GOT3 (cell line): ENCODE data around the gene KLHL7.
"Not testable (repeated sequence)": the region's sequence is repeated elsewhere in the genome, so short reads cannot be mapped to it uniquely, and the experiment has no call there.

ENCODE experiments used
- DNase-seq: peaks from one replicate; lab custom pipeline; 2025; ENCODE audit warnings: mixed read lengths; lab: John Stamatoyannopoulos, UW

The KLHL7 gene

DNA sequence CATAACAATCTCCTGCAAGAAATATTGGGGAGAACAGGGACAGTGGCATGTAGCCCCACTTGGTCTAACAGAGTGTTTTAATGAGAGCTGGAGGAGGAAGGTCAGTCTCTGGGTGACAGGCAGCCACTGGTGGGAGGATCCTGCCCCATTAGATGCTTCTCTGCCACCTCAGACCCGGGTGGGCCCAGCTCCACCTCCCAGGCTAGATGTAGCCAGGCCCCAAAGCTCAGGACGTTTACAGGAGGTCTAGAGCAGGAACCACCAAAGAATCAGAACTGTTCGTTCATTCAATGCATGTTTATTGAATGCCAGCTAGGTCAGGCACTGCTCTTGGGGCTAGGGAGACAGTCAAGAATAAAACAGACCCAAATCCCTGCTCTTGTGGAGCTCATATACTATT is 112.6 kb downstream of the KLHL7 start:
- DNase-seq, result no peak

DNA sequence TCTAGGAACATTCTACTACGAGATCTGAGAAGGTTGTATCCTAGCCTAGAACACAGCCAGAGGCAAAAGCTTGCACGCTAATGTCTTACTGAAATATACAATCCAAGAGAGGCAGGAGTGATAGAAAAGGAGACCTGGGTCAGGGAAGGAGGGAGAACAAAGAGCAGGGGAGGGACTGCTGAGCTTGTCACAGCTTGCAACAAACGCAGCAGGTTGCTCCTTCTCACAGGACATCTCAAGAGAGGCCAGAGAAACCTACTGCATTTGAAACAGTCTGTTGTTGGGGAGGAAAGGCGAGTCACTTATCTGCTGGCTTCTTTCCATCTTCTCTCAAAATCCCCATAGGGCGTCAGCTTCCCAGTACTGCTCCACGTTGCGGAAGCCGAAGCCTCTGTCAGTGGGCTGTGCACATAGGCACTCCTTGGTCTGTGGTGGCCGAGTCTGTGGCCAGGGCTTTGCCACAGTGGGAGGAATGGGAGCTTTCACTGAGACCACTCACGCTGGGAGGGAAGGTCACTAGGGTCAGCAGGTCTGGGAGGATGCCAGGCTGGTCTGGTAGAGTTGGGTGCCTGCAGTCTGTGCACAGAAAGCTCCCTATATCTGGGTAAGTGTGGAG is 115.2 kb downstream of the KLHL7 start:
- DNase-seq, result no peak

DNA sequence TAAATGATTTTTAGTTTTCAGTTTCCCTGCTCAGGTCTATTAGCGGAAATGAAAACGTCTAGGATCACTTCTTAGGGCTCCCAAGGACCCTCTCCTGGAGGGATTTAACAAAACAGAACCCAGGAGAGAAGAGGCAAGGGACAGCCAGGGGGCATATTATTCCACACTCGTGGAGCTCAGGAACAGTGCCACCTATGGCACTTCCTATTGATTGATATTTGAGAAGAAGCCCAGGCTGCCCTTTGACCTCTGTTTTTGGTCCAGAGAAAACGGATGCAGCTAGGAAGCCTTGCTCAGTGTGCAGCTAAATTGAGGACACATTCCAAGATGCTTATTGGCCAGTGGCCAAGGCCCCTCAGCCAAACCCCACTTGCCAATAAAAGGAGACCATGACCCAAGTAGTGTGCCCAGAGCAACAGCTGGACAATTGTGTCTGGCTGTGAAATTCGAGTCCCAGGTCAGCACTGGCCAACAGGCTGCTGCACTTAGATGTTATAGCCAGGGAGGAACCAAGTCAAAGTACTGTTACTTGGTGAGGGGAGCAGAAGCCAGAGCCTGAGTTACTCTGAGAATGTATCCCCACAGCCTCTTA is 117.0 kb downstream of the KLHL7 start:
- DNase-seq, result no peak

DNA sequence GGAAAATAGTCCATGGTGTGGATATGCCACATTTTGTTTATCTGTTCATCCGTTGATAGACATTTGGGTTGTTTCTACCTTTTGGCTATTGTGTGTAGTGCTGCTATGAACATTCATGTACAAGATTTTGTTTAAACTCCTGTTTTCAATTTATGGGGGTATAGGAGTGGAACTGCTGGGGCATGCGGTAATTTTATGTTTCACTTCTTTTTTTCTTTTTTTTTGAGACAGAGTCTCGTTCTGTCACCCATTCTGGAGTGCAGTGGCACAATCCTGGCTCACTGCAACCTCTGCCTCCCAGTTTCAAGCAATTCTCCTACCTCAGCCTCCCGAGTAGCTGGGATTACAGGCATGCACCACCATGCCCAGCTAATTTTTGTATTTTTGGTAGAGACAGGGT is 118.8 kb downstream of the KLHL7 start:
- DNase-seq, result not testable (repeated sequence)

DNA sequence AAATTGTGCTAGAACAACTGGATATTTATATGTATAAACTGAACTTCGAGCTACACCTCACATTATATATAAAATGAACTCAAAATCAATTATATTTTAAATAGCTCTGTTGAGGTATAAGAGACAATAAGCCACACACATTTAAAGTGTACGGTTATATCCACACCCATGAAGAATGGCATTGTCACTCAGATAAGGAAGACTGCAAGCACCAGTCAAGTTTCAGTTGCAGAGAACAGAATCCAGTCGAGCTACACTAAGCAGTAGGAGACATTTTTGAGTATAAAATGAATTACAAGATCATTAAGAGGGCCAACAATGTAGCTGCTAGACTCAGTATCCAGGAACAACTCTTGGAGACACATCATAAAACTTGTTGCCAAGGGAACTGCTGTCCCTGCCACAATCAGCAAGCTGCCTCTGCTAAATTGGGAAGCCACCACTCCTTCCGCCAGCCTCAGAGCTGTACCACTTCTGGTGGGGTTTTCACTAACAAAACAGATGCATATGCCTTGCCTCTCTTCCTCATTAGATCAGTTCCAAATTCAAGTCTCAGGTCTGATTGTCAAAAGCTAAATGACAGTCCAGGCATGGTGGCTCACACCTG is 121.4 kb downstream of the KLHL7 start:
- no peak for DNase-seq
